Trophoblast cell (in vitro differentiated cells and primary cell): ENCODE results near the gene NVL.

Experiments
- DNase-seq, 2 donors: peaks; one replicate each; pipeline ENCODE4 v3.0.0-alpha.2; 2016
- H2AFZ ChIP-seq: 2 replicates; pipeline ENCODE4 v1.6.1; 2013; ENCODE audit warnings: low read length, moderate library complexity, mild to moderate bottlenecking; ENCODE audit not compliant: insufficient read depth, poor library complexity
- H2AK5ac ChIP-seq: 2 replicates; pipeline ENCODE4 v1.6.1; 2013; ENCODE audit warnings: mild to moderate bottlenecking, low read length
- H2BK120ac ChIP-seq: 2 replicates; pipeline ENCODE4 v1.6.1; 2013; ENCODE audit warnings: low read length, mild to moderate bottlenecking, moderate library complexity; ENCODE audit not compliant: insufficient read depth, poor library complexity
- H2BK12ac ChIP-seq: 2 replicates; pipeline ENCODE4 v1.6.1; 2013; ENCODE audit warnings: mild to moderate bottlenecking, low read length, moderate library complexity
- H2BK5ac ChIP-seq: 2 replicates; pipeline ENCODE4 v1.6.1; 2013; ENCODE audit warnings: low read length, low read depth, moderate library complexity, mild to moderate bottlenecking; ENCODE audit not compliant: poor library complexity
- H3K14ac ChIP-seq: 2 replicates; pipeline ENCODE4 v1.6.1; 2013; ENCODE audit warnings: mild to moderate bottlenecking, low read length
- H3K18ac ChIP-seq: 2 replicates; pipeline ENCODE4 v1.6.1; 2013; ENCODE audit warnings: mild to moderate bottlenecking, low read length
- H3K23ac ChIP-seq: 2 replicates; pipeline ENCODE4 v1.6.1; 2013; ENCODE audit warnings: low read length
- H3K27ac ChIP-seq: 2 replicates; pipeline ENCODE4 v1.5.1; 2013; ENCODE audit warnings: low read depth, mild to moderate bottlenecking, inconsistent platforms, low read length, moderate library complexity
- H3K27me3 ChIP-seq: 2 replicates; pipeline ENCODE4 v1.6.1; 2013; ENCODE audit warnings: inconsistent platforms, mild to moderate bottlenecking, low read length, moderate library complexity; ENCODE audit not compliant: insufficient read depth
- H3K36me3 ChIP-seq, 2 experiments: 1 replicate in 1 of 2; 2 replicates in 1 of 2; pipeline ENCODE4 v1.6.1; 2013; ENCODE audit warnings: low read length in 2 of 2, mild to moderate bottlenecking in 2 of 2, moderate library complexity in 1 of 2; ENCODE audit not compliant: insufficient read depth in 2 of 2, control insufficient read depth in 1 of 2
- H3K4ac ChIP-seq: 2 replicates; pipeline ENCODE4 v1.6.1; 2013; ENCODE audit warnings: low read depth, mild to moderate bottlenecking, low read length, moderate library complexity
- H3K4me1 ChIP-seq, 2 experiments: 1 replicate in 1 of 2; 2 replicates in 1 of 2; pipeline ENCODE4 v1.6.1; 2013; ENCODE audit warnings: low read length in 2 of 2, mild to moderate bottlenecking in 2 of 2, moderate library complexity in 1 of 2; ENCODE audit not compliant: insufficient read depth in 2 of 2, control insufficient read depth in 1 of 2
- H3K4me2 ChIP-seq: 2 replicates; pipeline ENCODE4 v1.6.1; 2013; ENCODE audit warnings: inconsistent platforms, mild to moderate bottlenecking, low read length, moderate library complexity
- H3K4me3 ChIP-seq: 2 replicates; pipeline ENCODE4 v1.5.1; 2013; ENCODE audit warnings: mild to moderate bottlenecking, low read depth, low read length, inconsistent platforms
- H3K79me1 ChIP-seq: one replicate; pipeline ENCODE4 v1.6.1; 2013; ENCODE audit warnings: low read length
- H3K79me2 ChIP-seq: 2 replicates; pipeline ENCODE4 v1.6.1; 2013; ENCODE audit warnings: low read length, mild to moderate bottlenecking; ENCODE audit not compliant: control insufficient read depth, insufficient read depth, poor library complexity
- H3K9ac ChIP-seq: 2 replicates; pipeline ENCODE4 v1.6.1; 2013; ENCODE audit warnings: mild to moderate bottlenecking, low read length
- H3K9me3 ChIP-seq: 2 replicates; pipeline ENCODE4 v1.6.1; 2013; ENCODE audit warnings: low read depth, mild to moderate bottlenecking, control low read depth, inconsistent platforms, low read length; ENCODE audit not compliant: insufficient read depth
- H4K12ac ChIP-seq: 2 replicates; pipeline ENCODE4 v1.6.1; 2013; ENCODE audit warnings: low read depth, mild to moderate bottlenecking, low read length, moderate library complexity
- H4K8ac ChIP-seq: 2 replicates; pipeline ENCODE4 v1.6.1; 2013; ENCODE audit warnings: low read depth, mild to moderate bottlenecking, low read length, moderate library complexity
- H4K91ac ChIP-seq: one replicate; pipeline ENCODE4 v1.6.1; 2013; ENCODE audit warnings: low read depth, mild to moderate bottlenecking, low read length, moderate library complexity
- WGBS: extraction: QIAGEN DNeasy Blood & Tissue Kit; methylation state at CpG from one replicate; pipeline ENCODE4 v1.1.7; 2013; ENCODE audit warnings: missing lambda C conversion rate; ENCODE audit not compliant: insufficient read length, insufficient coverage; ENCODE audit errors: extremely low coverage; 5-methylcytosine and 5-hydroxymethylcytosine counted together

The NVL gene

GRCh38 chr1:224219011-224219611 lies 110.9 kb downstream of the NVL start:
- Histone ChIP-seq H3K14ac (no peak overlapping the region), H4K12ac (no peak overlapping the region), H3K27ac (no peak overlapping the region), H3K79me2 (peaks cover 2% of the 10 kb centered on the region), H2BK5ac (no peak overlapping the region), H3K79me1 (peaks cover 7% of the 10 kb centered on the region), H2AK5ac (no peak overlapping the region), H3K4me2 (no peak overlapping the region), H3K27me3 (no peaks in the 10 kb centered on the region), H4K8ac (no peak overlapping the region), H3K4me3 (no peak overlapping the region), H2BK120ac (no peak overlapping the region), H2AFZ (no peak overlapping the region), H3K9ac (no peak overlapping the region), H3K4me1 (peaks cover 9 to 11% of the 10 kb centered on the region in 2 experiments), H2BK12ac (peak overlapping the region; percentile 43), H3K23ac (no peak overlapping the region), H3K4ac (no peak overlapping the region), H3K9me3 (no peaks in the 10 kb centered on the region), H3K18ac (no peak overlapping the region), H3K36me3 (no peaks in the 10 kb centered on the region), H4K91ac (no peak overlapping the region)
- DNase-seq, result no peak
- WGBS, result no CpG with 5 or more reads among the region's 5 CpGs

GRCh38 chr1:224217655-224218623 lies 112.0 kb downstream of the NVL start:
- peaks cover 2% of the 10 kb centered on the region for H3K79me2 ChIP-seq
- no peaks in the 10 kb centered on the region for H3K36me3 ChIP-seq
- H3K18ac ChIP-seq, result no peak overlapping the region
- H2AFZ ChIP-seq, result no peak overlapping the region
- H3K79me1 ChIP-seq, result peaks cover 10% of the 10 kb centered on the region
- peaks cover 10 to 14% of the 10 kb centered on the region in 2 experiments for H3K4me1 ChIP-seq
- H2BK120ac ChIP-seq, result no peak overlapping the region
- no peak overlapping the region for H3K23ac ChIP-seq
- no peaks in the 10 kb centered on the region for H3K9me3 ChIP-seq
- no peak overlapping the region for H2BK5ac ChIP-seq
- no peak overlapping the region for H3K9ac ChIP-seq
- no peak overlapping the region for H4K12ac ChIP-seq
- WGBS, result no CpG with 5 or more reads among the region's 11 CpGs
- DNase-seq, result no peak
- H3K4ac ChIP-seq, result no peak overlapping the region
- no peak overlapping the region for H4K91ac ChIP-seq
- H3K4me2 ChIP-seq, result no peak overlapping the region
- H3K4me3 ChIP-seq, result no peak overlapping the region
- no peaks in the 10 kb centered on the region for H3K27me3 ChIP-seq
- H4K8ac ChIP-seq, result no peak overlapping the region
- no peak overlapping the region for H2AK5ac ChIP-seq
- no peak overlapping the region for H3K27ac ChIP-seq
- H3K14ac ChIP-seq, result no peak overlapping the region
- no peak overlapping the region for H2BK12ac ChIP-seq

- Histone ChIP-seq H2AK5ac (no peak overlapping the region), H3K9me3 (no peaks in the 10 kb centered on the region), H3K79me1 (peaks cover 10% of the 10 kb centered on the region), H2AFZ (no peak overlapping the region), H3K27me3 (no peaks in the 10 kb centered on the region), H4K8ac (no peak overlapping the region), H3K9ac (peak overlapping the region; percentile 8), H3K4me2 (no peak overlapping the region), H3K4me1 (peaks cover 15 to 22% of the 10 kb centered on the region in 2 experiments), H2BK12ac (no peak overlapping the region), H4K91ac (no peak overlapping the region), H3K14ac (no peak overlapping the region), H3K79me2 (peaks cover 2% of the 10 kb centered on the region), H3K23ac (no peak overlapping the region), H3K27ac (no peak overlapping the region), H3K4ac (no peak overlapping the region), H2BK5ac (no peak overlapping the region), H2BK120ac (no peak overlapping the region), H3K36me3 (no peaks in the 10 kb centered on the region), H4K12ac (no peak overlapping the region), H3K4me3 (no peak overlapping the region), H3K18ac (no peak overlapping the region)
- no peak for DNase-seq
- no CpG with 5 or more reads among the region's 8 CpGs for WGBS
These were observed 113.6 kb downstream of the NVL start for GRCh38 chr1:224216382-224216781.

GRCh38 chr1:224213438-224214119 lies 116.4 kb downstream of the NVL start:
- no CpG with 5 or more reads among the region's 4 CpGs for WGBS
- Histone ChIP-seq H3K27ac (peak overlapping the region; percentile 68), H4K12ac (no peak overlapping the region)

More at GRCh38 chr1:224213438-224214119, 116.4 kb downstream of the NVL start:
- H4K91ac ChIP-seq, result no peak overlapping the region
- no peak overlapping the region for H3K4me3 ChIP-seq
- no peaks in the 10 kb centered on the region for H3K27me3 ChIP-seq
- peaks cover 5% of the 10 kb centered on the region for H3K79me1 ChIP-seq
- peak overlapping the region; percentile 54 for H2BK120ac ChIP-seq
- H4K8ac ChIP-seq, result peak overlapping the region; percentile 54
- H3K9me3 ChIP-seq, result no peaks in the 10 kb centered on the region
- H2BK5ac ChIP-seq, result peak overlapping the region; percentile 49
- H3K4ac ChIP-seq, result no peak overlapping the region
- peak in 1 of 2 donors; percentile 46 for DNase-seq
- H3K23ac ChIP-seq, result no peak overlapping the region
- no peak overlapping the region for H3K18ac ChIP-seq
- H2AK5ac ChIP-seq, result no peak overlapping the region
- no peaks in the 10 kb centered on the region for H3K79me2 ChIP-seq
- H3K36me3 ChIP-seq, result no peaks in the 10 kb centered on the region
- H2BK12ac ChIP-seq, result no peak overlapping the region
- H3K9ac ChIP-seq, result no peak overlapping the region
- peaks cover 13 to 18% of the 10 kb centered on the region in 2 experiments for H3K4me1 ChIP-seq
- peak overlapping the region; percentile 8 for H3K14ac ChIP-seq
- no peak overlapping the region for H2AFZ ChIP-seq
- H3K4me2 ChIP-seq, result no peak overlapping the region
